Measurements from ENCODE around the gene CIC. TPM values are rescaled to one million over a fixed set of nuclear protein-coding genes. Genes with fewer than 3 reads are reported as not detected.
A peak's percentile ranks its signal among the peaks of the same experiment; 100 is the strongest.

The CIC gene
- total RNA-seq, 1 experiment from 2014 or later: 60.7 TPM

GRCh38 chr19:42323852-42324654 lies 55.0 kb downstream of the CIC start:
- no peak overlapping the region for H3K4me3 ChIP-seq
- no peaks in the 10 kb centered on the region for H3K36me3 ChIP-seq (ENCODE audit: low read depth)
- H3K9me3 ChIP-seq (ENCODE audit: insufficient read depth, low read depth): no peaks in the 10 kb centered on the region
- H2AFZ ChIP-seq: no peak overlapping the region
- BruUV-seq (replicated peaks): no TSS peak
- POLR2A ChIA-PET (ENCODE audit: unreplicated experiment): no interaction called here
- no peaks in the 10 kb centered on the region for H4K20me1 ChIP-seq (ENCODE audit: insufficient read depth)
- peaks cover 14% of the 10 kb centered on the region for H3K4me1 ChIP-seq (replicated peaks; ENCODE audit: insufficient read depth)
- no peak overlapping the region for H3K4me2 ChIP-seq
- intact Hi-C loops (cut with micrococcal nuclease; ENCODE audit: unreplicated experiment): loop anchor here (2.0 kb wide), 2 partner anchors 73 to 191 kb away; partner anchors contain the start of gene POU2F2
- no peaks in the 10 kb centered on the region for H3K27me3 ChIP-seq (ENCODE audit: insufficient read depth, low read depth)
- 0 out of 2 replicates have a peak, but pooled peaks cover 6% of the 10 kb centered on the region for H3F3A ChIP-seq (ENCODE audit: insufficient read depth, low read depth)
- no peak overlapping the region for H3K27ac ChIP-seq
- TF ChIP-seq EZH2 (IDR thresholded peaks at IDR 0.05; ENCODE audit: low read depth) (no peak), CTCF (conservative IDR thresholded peaks at IDR 0.05) (no peak)
- peaks cover 21% of the 10 kb centered on the region for H3K79me2 ChIP-seq (ENCODE audit: low read depth)
- CTCF ChIA-PET: no interaction called here
- DNase-seq: no peak
- no peaks in the 10 kb centered on the region for H3K9me2 ChIP-seq (ENCODE audit: insufficient read depth)

- Histone ChIP-seq H3K4me3 (peak overlapping the region; percentile 44; the same call in 1 of the 2 replicates), H3K79me2 (ENCODE audit: low read depth) (peaks cover 21% of the 10 kb centered on the region), H3K9me2 (ENCODE audit: insufficient read depth) (no peaks in the 10 kb centered on the region), H3K27ac (no peak overlapping the region), H3K4me2 (peak overlapping the region; percentile 65), H2AFZ (no peak overlapping the region), H4K20me1 (ENCODE audit: insufficient read depth) (no peaks in the 10 kb centered on the region), H3K4me1 (replicated peaks; ENCODE audit: insufficient read depth) (peaks cover 14% of the 10 kb centered on the region), H3K9me3 (ENCODE audit: insufficient read depth, low read depth) (no peaks in the 10 kb centered on the region), H3F3A (ENCODE audit: insufficient read depth, low read depth) (0 out of 2 replicates have a peak, but pooled peaks cover 6% of the 10 kb centered on the region), H3K36me3 (ENCODE audit: low read depth) (no peaks in the 10 kb centered on the region), H3K27me3 (ENCODE audit: insufficient read depth, low read depth) (no peaks in the 10 kb centered on the region)
- DNase-seq: no peak
- ChIA-PET CTCF (no interaction called here), POLR2A (ENCODE audit: unreplicated experiment) (no interaction called here)
- intact Hi-C loops (cut with micrococcal nuclease; ENCODE audit: unreplicated experiment): loop anchor here (1.0 to 5.0 kb wide), 7 partner anchors 22 to 216 kb away; partner anchors contain the start of genes PAFAH1B3, POU2F2 and PRR19
- BruUV-seq (replicated peaks): no TSS peak
- TF ChIP-seq CTCF (conservative IDR thresholded peaks at IDR 0.05) (peak; percentile 85), EZH2 (IDR thresholded peaks at IDR 0.05; ENCODE audit: low read depth) (no peak)
These were observed 55.7 kb downstream of the CIC start for GRCh38 chr19:42324655-42325307.

GRCh38 chr19:42325308-42325895 lies 56.4 kb downstream of the CIC start, which contains the start of gene MEGF8:
TSS of gene MEGF8 (plus strand) at chr19:42325635. CDS start at chr19:42326244, 609 bp downstream.
- Histone ChIP-seq H3K27ac (no peak within 1 kb of the TSS), H2AFZ (peak within 1 kb of the TSS; percentile 98), H3K4me2 (peak within 1 kb of the TSS; percentile 96), H3K9me3 (ENCODE audit: insufficient read depth, low read depth) (no peaks in the 10 kb centered on the region), H3F3A (ENCODE audit: insufficient read depth, low read depth) (0 out of 2 replicates have a peak, but pooled peaks cover 6% of the 10 kb centered on the region), H3K79me2 (ENCODE audit: low read depth) (peaks cover 21% of the 10 kb centered on the region), H3K9me2 (ENCODE audit: insufficient read depth) (no peaks in the 10 kb centered on the region), H4K20me1 (ENCODE audit: insufficient read depth) (no peaks in the 10 kb centered on the region), H3K4me1 (replicated peaks; ENCODE audit: insufficient read depth) (peaks cover 14% of the 10 kb centered on the region), H3K36me3 (ENCODE audit: low read depth) (no peaks in the 10 kb centered on the region), H3K4me3 (peak within 1 kb of the TSS; percentile 94), H3K27me3 (ENCODE audit: insufficient read depth, low read depth) (no peaks in the 10 kb centered on the region)
- intact Hi-C loops (cut with micrococcal nuclease; ENCODE audit: unreplicated experiment): loop anchor here (1.0 to 5.0 kb wide), 7 partner anchors 23 to 217 kb away; partner anchors contain the start of genes PAFAH1B3, POU2F2 and PRR19
- BruUV-seq (replicated peaks): TSS peak; percentile 39
- TF ChIP-seq CTCF (conservative IDR thresholded peaks at IDR 0.05) (no peak; the same call in 1 of the 2 replicates), EZH2 (IDR thresholded peaks at IDR 0.05; ENCODE audit: low read depth) (no peak)
- ChIA-PET POLR2A (ENCODE audit: unreplicated experiment) (no interaction called here), CTCF (no interaction called here)
- DNase-seq: peak; percentile 96 to 98
